ENCODE results near the gene ITPRID2.

DNA sequence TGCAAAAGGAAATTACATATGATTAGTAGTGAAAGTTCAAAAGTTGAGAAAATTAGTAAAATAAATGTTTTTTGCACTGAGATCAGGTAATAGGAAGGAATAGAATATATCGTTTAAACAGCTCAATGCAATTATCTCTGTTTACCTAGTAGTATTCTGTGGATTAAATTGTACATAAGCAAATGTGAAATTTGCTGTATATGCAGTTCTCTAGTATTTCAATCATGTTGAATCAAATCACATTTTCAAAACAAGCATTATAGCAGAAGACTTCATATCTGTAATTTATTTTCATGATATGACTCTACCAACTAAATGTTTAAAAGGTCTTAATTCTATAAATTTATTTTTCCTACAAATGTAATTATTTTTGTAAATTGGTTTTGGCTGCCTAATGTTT, 31.6 kb downstream of the ITPRID2 start:
- TF ChIP-seq, protein P1, sequence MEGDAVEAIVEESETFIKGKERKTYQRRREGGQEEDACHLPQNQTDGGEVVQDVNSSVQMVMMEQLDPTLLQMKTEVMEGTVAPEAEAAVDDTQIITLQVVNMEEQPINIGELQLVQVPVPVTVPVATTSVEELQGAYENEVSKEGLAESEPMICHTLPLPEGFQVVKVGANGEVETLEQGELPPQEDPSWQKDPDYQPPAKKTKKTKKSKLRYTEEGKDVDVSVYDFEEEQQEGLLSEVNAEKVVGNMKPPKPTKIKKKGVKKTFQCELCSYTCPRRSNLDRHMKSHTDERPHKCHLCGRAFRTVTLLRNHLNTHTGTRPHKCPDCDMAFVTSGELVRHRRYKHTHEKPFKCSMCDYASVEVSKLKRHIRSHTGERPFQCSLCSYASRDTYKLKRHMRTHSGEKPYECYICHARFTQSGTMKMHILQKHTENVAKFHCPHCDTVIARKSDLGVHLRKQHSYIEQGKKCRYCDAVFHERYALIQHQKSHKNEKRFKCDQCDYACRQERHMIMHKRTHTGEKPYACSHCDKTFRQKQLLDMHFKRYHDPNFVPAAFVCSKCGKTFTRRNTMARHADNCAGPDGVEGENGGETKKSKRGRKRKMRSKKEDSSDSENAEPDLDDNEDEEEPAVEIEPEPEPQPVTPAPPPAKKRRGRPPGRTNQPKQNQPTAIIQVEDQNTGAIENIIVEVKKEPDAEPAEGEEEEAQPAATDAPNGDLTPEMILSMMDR (IDR thresholded peaks at IDR 0.05): no peak
- no peak for TF ChIP-seq POLR2A (IDR thresholded peaks at IDR 0.05)
